SK-N-SH (cell line): Measurements from ENCODE around the gene ATG9A. TPM values are rescaled to one million over a fixed set of nuclear protein-coding genes. Genes with fewer than 3 reads are reported as not detected.

Experiments
- CTCF ChIA-PET: fragments of 300-600, 350-600 bp; formaldehyde crosslinking; extraction: SDS; loops from one replicate; lab custom pipeline; 2021; lab: Yijun Ruan, JAX
- POLR2A ChIA-PET: fragments of 350-600 bp; sonication (Branson Sonifier 250); formaldehyde crosslinking; extraction: SDS; loops from one replicate; lab custom pipeline; 2020; ENCODE audit warnings: antibody characterized with exemption, inconsistent platforms; lab: Yijun Ruan, JAX
- DNase-seq: peaks from one replicate; pipeline ENCODE4 v3.0.0; 2012
- H2AFZ ChIP-seq: fragments of 200-600 bp; sonication (generic); 2 replicates; pipeline ENCODE4 v1.8.1; 2016; ENCODE audit warnings: antibody characterized with exemption, mild to moderate bottlenecking, low read depth
- H3F3A ChIP-seq: fragments of 200-600 bp; sonication (generic); replicated peaks from 2 replicates; pipeline ENCODE3; 2016; ENCODE audit warnings: antibody characterized with exemption, mild to moderate bottlenecking; ENCODE audit not compliant: insufficient read depth
- H3K27ac ChIP-seq, 2 experiments: fragments of 200-500 bp in 1 of 2; fragments of 200-600 bp in 1 of 2; sonication (Bioruptor generic) in 1 of 2; sonication (generic), shearing (Covaris generic) in 1 of 2; 2 replicates each; pipeline versions ENCODE4 v1.5.1 to v1.6.1; 2014 to 2016; ENCODE audit warnings: low read depth in 2 of 2, inconsistent platforms in 1 of 2, low read length in 1 of 2, mild to moderate bottlenecking in 1 of 2, mixed read lengths in 1 of 2
- H3K27me3 ChIP-seq: fragments of 200-600 bp; sonication (generic), shearing (Covaris generic); 2 replicates; pipeline ENCODE4 v1.6.1; 2016; ENCODE audit warnings: mixed run types; ENCODE audit not compliant: insufficient read depth
- H3K36me3 ChIP-seq, 2 experiments: fragments of 200-500 bp in 1 of 2; fragments of 200-600 bp in 1 of 2; sonication (Bioruptor generic) in 1 of 2; sonication (generic) in 1 of 2; replicated peaks in 1 of 2; 2 replicates each; pipeline versions ENCODE3 to v1.5.1; 2014 to 2016; ENCODE audit warnings: low read length in 1 of 2, mild to moderate bottlenecking in 1 of 2; ENCODE audit not compliant: insufficient read depth in 2 of 2, control insufficient read depth in 1 of 2
- H3K4me1 ChIP-seq, 2 experiments: fragments of 200-500 bp in 1 of 2; fragments of 200-600 bp in 1 of 2; sonication (Bioruptor generic) in 1 of 2; sonication (generic), shearing (Covaris generic) in 1 of 2; 2 replicates each; pipeline versions ENCODE4 v1.5.1 to v1.6.1; 2014 to 2016; ENCODE audit warnings: low read depth in 1 of 2, low read length in 1 of 2, mixed run types in 1 of 2; ENCODE audit not compliant: insufficient read depth in 2 of 2, control insufficient read depth in 1 of 2
- H3K4me2 ChIP-seq: fragments of 200-600 bp; sonication (generic), shearing (Covaris generic); 2 replicates; pipeline ENCODE4 v1.6.1; 2017; ENCODE audit warnings: mixed run types
- H3K4me3 ChIP-seq, 2 experiments: fragments of 200-500 bp in 1 of 2; fragments of 200-600 bp in 1 of 2; sonication (Bioruptor generic) in 1 of 2; sonication (generic), shearing (Covaris generic) in 1 of 2; 2 replicates each; pipeline versions ENCODE4 v1.5.1 to v1.8.1; 2014 to 2016; ENCODE audit warnings: low read depth in 2 of 2, inconsistent platforms in 1 of 2, low read length in 1 of 2, mild to moderate bottlenecking in 1 of 2, mixed read lengths in 1 of 2, moderate library complexity in 1 of 2
- H3K79me2 ChIP-seq: fragments of 200-600 bp; sonication (generic); 2 replicates; pipeline ENCODE4 v1.8.1; 2017; ENCODE audit warnings: mild to moderate bottlenecking; ENCODE audit not compliant: insufficient read depth
- H3K9ac ChIP-seq: fragments of 200-600 bp; sonication (generic); 2 replicates; pipeline ENCODE4 v1.6.1; 2017; ENCODE audit warnings: mixed run types
- H3K9me2 ChIP-seq: fragments of 200-600 bp; sonication (generic); 2 replicates; pipeline ENCODE4 v1.6.1; 2017; ENCODE audit warnings: mixed run types
- H3K9me3 ChIP-seq: fragments of 200-600 bp; sonication (generic); 2 replicates; pipeline ENCODE4 v1.6.1; 2017; ENCODE audit warnings: mixed run types, mild to moderate bottlenecking, moderate library complexity
- H4K20me1 ChIP-seq: fragments of 200-600 bp; sonication (generic); 2 replicates; pipeline ENCODE4 v1.6.1; 2017; ENCODE audit warnings: mild to moderate bottlenecking, mixed run types; ENCODE audit not compliant: insufficient read depth
- CHD2 ChIP-seq: fragments of 150-350 bp; IDR thresholded peaks from 2 replicates; pipeline ENCODE4 v1.6.1; 2018; ENCODE audit warnings: low read length; ENCODE audit not compliant: partially characterized antibody
- CTCF ChIP-seq: fragments of 200-600 bp; sonication (generic); IDR thresholded peaks from 2 replicates; pipeline ENCODE4 v1.6.1; 2017; ENCODE audit warnings: antibody characterized with exemption, mild to moderate bottlenecking, moderate library complexity
- EP300 ChIP-seq, 2 experiments: IDR thresholded peaks; 2 replicates each; pipeline versions ENCODE4 v1.4.0 to v1.6.1; 2012; ENCODE audit warnings: borderline replicate concordance in 1 of 2, low read depth in 1 of 2, low read length in 1 of 2
- EZH2phosphoT487 ChIP-seq: fragments of 200-600 bp; sonication (generic); IDR thresholded peaks from 2 replicates; pipeline ENCODE4 v1.6.1; 2017; ENCODE audit warnings: low read depth, mixed run types, mild to moderate bottlenecking, antibody characterized with exemption, moderate library complexity, borderline replicate concordance
- FOXM1 ChIP-seq: IDR thresholded peaks from 2 replicates; pipeline ENCODE4 v1.4.0; 2012; ENCODE audit warnings: low read depth, mild to moderate bottlenecking
- MAX ChIP-seq: IDR thresholded peaks from 2 replicates; pipeline ENCODE4 v1.4.0; 2012; ENCODE audit warnings: low read depth
- MEF2A ChIP-seq: IDR thresholded peaks from 2 replicates; pipeline ENCODE4 v1.4.0; 2012; ENCODE audit warnings: low read depth, borderline replicate concordance
- NFIC ChIP-seq: IDR thresholded peaks from 2 replicates; pipeline ENCODE4 v1.4.0; 2012; ENCODE audit warnings: borderline replicate concordance
- PBX3 ChIP-seq: IDR thresholded peaks from 2 replicates; pipeline ENCODE4; 2012
- POLR2AphosphoS5 ChIP-seq: IDR thresholded peaks from 2 replicates; pipeline ENCODE4 v1.6.1; 2012; ENCODE audit warnings: low read depth, low read length
- RCOR1 ChIP-seq: fragments of 150-350 bp; IDR thresholded peaks from 2 replicates; pipeline ENCODE4 v1.6.1; 2017; ENCODE audit warnings: antibody characterized with exemption, low read length
- RXRA ChIP-seq: IDR thresholded peaks from 2 replicates; pipeline ENCODE4 v1.4.0; 2012; ENCODE audit warnings: low read depth, mild to moderate bottlenecking, borderline replicate concordance
- TAF1 ChIP-seq: IDR thresholded peaks from 2 replicates; pipeline ENCODE4 v1.6.1; 2012; ENCODE audit warnings: low read depth, mild to moderate bottlenecking, low read length, moderate library complexity, borderline replicate concordance
- TCF12 ChIP-seq: IDR thresholded peaks from 2 replicates; pipeline ENCODE4 v1.4.0; 2012
- TEAD4 ChIP-seq: IDR thresholded peaks from 2 replicates; pipeline ENCODE4 v1.4.0; 2012; ENCODE audit warnings: mild to moderate bottlenecking, borderline replicate concordance; ENCODE audit not compliant: insufficient read depth
- USF1 ChIP-seq: IDR thresholded peaks from 2 replicates; pipeline ENCODE4 v1.4.0; 2012; ENCODE audit warnings: low read depth, borderline replicate concordance
- USF2 ChIP-seq: fragments of 150-350 bp; IDR thresholded peaks from 2 replicates; pipeline ENCODE4 v1.6.1; 2017; ENCODE audit warnings: antibody characterized with exemption, low read length, low read depth, borderline replicate concordance
- YY1 ChIP-seq: IDR thresholded peaks from 2 replicates; pipeline ENCODE4 v1.4.0; 2012; ENCODE audit warnings: low read depth, mild to moderate bottlenecking
- WGBS: methylation state at CpG from one replicate; pipeline ENCODE4 v1.1.6; 2017; ENCODE audit warnings: low lambda C conversion rate; 5-methylcytosine and 5-hydroxymethylcytosine counted together
- polyA plus RNA-seq, 3 experiments: library from polyadenylated mRNA; depleted of rRNA; stranded (reverse); fragments of >200 nt; gene quantifications; 2 replicates each; pipeline ENCODE4 v1.2.3, GENCODE V29; 2012

Gene ATG9A
- polyA plus RNA-seq, 1 of the 3 experiments (the other 2 are of a cell fraction) = 29.6 TPM

GRCh38 chr2:219174801-219175200 is 54.6 kb downstream of the ATG9A start:
- DNase-seq = no peak
- Histone ChIP-seq H3F3A (peaks cover 10% of the 10 kb centered on the region), H3K9ac (no peak overlapping the region), H3K36me3 (peaks cover 12 to 36% of the 10 kb centered on the region in 2 experiments), H3K4me3 (no peak overlapping the region), H3K4me2 (no peak overlapping the region), H3K79me2 (peaks cover 28% of the 10 kb centered on the region), H3K27ac (no peak overlapping the region), H4K20me1 (peaks cover 10% of the 10 kb centered on the region), H3K27me3 (no peaks in the 10 kb centered on the region), H3K9me3 (no peaks in the 10 kb centered on the region), H3K9me2 (no peaks in the 10 kb centered on the region), H3K4me1 (peaks cover 0 to 17% of the 10 kb centered on the region in 2 experiments; a peak in 2 of 4 replicates), H2AFZ (no peak overlapping the region)
- ChIA-PET POLR2A (interaction anchor here (2.3 kb wide), 1 partner anchor 44 kb away, joined by 13 read pairs; the partner anchor contains the start of gene ABCB6), CTCF (interaction anchor here (1.2 to 8.7 kb wide), 7 partner anchors 15 to 194 kb away, joined by 3 to 104 read pairs (median 12); partner anchors contain the start of genes DNAJB2 and NHEJ1)
- 94% methylated on average over 7 of the region's 7 CpGs for WGBS
- TF ChIP-seq RXRA (no peak), TAF1 (no peak), PBX3 (no peak), FOXM1 (no peak), TCF12 (no peak), EP300 (IDR thresholded peaks at IDR 0.05; ENCODE audit: borderline replicate concordance in 1 of 2, low read depth in 1 of 2, low read length in 1 of 2) (no peak), YY1 (no peak), NFIC (no peak), MEF2A (no peak), CHD2 (no peak), EZH2phosphoT487 (no peak), MAX (no peak), USF2 (no peak), USF1 (no peak), CTCF (no peak), RCOR1 (no peak), POLR2AphosphoS5 (no peak), TEAD4 (no peak)
